Activated T-cell treated with anti-CD3 and anti-CD28 coated beads for 4 hours (primary cell): ENCODE data around the gene KPNA3.
"Not testable (repeated sequence)": the region's sequence is repeated elsewhere in the genome, so short reads cannot be mapped to it uniquely, and the experiment has no call there.

Experiments
- DNase-seq: peaks from one replicate; pipeline ENCODE4 v3.0.0-alpha.2; 2020

Gene KPNA3, protein sequence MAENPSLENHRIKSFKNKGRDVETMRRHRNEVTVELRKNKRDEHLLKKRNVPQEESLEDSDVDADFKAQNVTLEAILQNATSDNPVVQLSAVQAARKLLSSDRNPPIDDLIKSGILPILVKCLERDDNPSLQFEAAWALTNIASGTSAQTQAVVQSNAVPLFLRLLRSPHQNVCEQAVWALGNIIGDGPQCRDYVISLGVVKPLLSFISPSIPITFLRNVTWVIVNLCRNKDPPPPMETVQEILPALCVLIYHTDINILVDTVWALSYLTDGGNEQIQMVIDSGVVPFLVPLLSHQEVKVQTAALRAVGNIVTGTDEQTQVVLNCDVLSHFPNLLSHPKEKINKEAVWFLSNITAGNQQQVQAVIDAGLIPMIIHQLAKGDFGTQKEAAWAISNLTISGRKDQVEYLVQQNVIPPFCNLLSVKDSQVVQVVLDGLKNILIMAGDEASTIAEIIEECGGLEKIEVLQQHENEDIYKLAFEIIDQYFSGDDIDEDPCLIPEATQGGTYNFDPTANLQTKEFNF

DNA sequence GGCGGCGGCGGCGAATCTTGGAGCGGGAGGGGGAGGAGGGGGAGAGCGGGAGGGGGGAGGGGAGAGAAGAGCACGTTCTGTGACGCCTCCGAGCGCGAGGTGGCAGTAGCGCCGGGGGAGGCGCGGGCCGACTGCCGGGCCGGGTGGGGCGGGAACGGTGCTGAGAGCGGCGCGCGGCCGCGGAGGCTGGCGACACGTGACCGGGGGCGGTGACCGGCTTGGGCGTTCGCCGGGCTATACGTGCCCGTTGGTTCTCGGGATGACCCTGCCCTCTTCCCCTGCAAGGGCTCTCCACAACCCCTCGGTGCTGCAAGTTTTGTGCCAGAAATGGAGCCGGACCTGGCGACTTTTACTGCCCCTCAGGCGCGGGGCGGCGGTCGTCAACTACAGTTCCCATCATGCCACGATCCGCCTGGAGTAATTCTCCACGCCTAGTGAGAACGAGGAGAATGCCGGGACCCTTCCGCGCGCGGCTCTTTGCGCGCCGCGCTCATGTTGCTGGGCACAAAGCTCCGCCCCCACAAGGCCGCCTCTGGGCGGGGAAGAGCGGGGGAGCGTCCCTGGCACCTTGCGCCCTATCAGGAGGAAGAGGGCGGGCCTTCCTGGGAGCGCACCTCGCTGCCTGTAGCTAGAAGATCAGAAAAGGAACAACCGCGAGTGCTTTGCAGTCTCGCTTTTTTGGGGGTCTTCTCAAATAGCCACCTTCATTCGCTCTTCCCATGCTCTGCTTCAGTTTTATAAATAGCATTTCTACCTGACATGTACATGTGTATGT, at the start of gene KPNA3:
Gene KPNA3 (minus strand): TSS at position 133 of the 775 bp plus-strand sequence. CDS start 176 bp downstream, outside the sequence.
- peak; percentile 89 for DNase-seq

DNA sequence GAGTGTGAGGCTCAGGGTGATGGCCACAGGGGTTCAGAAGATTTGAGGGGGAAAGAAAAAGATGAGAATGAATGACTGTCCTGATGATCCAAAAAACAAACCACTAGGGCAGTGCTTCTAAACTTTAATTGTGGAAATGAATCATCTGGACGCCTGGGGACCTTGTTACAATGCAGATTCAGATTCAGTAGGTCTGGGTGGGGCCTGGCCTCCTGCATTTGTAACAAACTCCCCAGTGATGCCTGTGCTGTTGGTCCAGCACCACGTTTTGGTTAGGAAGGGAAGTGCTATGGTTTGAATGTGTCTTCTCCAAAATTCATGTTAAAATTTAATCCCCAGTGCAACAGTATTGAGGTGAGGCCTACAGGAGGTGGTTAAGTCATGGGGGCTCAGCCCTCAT, 49.5 kb upstream of the KPNA3 start:
- no peak for DNase-seq

DNA sequence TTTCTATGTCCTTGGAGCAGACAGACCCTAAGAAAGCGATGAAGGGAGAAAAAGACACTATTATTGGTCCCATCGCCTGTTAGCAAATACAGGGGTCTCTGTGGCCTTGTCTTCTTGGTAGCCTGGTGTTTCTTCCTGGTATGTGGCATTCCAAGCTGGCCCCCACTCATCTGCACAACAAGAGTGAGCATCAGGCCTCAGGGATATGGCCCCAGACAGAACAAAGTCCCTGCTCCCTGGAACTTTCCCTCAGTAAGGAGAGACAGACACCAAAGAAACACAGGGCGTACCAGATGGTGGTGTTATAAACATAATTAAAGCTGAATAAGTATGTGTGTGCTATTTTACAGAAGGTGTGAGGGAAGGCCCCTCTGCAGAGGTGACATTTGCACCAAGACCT, 48.2 kb upstream of the KPNA3 start:
- no peak for DNase-seq

DNA sequence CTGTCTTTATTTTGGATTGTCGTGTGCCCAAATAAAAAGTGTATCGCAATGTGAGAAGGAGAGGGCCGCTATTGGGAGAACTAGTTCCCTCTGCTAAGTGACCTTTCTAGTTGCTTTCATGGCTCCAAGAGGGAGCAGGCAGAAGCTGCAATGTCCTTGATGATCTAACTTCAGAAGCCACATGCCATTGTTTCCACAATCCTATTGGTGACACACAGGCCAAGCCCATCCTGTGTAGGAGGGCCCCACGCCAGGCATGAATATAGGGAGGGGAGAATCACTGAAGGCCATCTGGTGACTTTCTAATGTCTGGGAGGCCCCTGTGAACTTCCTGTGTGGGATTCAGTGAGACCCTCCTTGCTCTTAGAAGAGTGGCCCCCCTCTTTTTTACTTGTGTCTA, 47.8 kb upstream of the KPNA3 start:
- no peak for DNase-seq

DNA sequence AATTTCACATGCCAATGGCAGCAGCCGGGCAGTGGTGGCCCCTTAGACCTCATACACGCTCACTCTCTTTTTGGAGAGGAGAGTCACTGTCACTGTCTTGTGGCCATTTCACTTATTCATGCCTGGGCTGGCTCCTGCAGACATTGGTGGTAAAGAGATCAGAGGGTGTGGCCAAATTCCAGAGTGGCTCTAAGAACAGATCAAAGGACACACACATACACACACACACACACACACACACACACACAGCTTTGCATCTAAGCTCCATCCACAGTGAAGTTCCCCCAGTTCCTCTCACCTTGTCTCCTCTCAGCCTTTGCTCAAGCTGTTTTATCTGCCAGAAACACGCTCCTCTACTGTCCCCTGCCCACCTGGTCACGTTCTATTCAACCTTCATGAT, 46.5 kb upstream of the KPNA3 start:
- DNase-seq = no peak

DNA sequence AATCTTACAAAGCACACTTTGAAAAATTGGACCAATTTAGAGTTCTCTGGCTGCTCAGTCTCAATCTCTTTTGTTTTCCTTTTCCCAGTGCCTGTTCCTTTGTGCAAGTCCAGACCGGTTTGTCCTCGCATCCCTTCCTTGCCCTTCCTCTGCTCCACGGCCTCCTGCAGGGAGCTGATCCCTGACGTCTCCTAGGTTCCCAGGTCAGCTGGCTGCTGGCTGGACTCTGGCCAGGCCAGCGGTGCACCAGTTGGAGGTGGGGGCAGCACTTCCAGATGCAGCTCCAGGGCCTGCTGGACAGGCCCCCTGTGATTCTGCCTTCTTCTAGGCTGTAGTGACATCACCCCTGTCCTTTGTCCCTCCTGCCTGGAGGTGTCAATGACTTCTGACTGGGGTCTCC, 44.0 kb upstream of the KPNA3 start:
- DNase-seq = no peak

DNA sequence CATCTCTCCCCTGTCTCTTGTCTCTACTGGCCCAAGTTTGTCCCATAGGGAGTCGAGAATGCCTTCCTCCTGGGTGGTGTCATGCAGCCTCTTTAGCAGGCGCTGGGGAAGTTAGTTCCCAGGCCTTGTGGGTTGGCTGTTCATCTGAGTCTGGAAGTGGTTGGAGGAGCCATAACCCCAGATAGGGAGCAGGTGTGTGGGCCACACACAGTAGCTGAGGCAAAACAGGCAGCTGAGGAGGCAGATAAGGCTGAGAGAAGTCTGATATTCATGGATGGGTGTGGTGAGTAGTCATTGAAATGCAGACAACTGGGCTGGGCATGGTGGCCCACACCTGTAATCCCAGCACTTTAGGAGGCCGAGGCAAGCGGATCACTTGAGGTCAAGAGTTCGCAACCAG, 40.9 kb upstream of the KPNA3 start:
- DNase-seq = no peak

DNA sequence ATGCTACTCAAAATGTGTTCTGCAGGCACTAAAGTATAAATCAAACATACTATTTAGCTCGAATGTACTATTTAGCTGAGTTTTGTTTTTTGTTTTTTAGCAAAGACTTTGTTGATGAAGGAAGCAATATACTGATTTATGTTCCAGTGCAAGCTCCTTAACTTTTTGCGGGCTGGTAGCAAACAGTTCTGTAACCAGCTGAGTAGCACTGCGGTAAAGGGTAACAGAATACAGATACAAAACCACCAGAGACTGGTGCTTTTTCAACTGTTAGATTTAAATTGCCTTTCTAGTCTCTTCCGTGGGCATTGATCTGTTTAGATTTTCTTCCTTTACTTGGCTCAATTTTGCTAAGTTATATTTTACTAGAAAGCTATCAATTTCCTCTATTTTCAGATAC, 39.0 kb upstream of the KPNA3 start:
- DNase-seq = no peak

DNA sequence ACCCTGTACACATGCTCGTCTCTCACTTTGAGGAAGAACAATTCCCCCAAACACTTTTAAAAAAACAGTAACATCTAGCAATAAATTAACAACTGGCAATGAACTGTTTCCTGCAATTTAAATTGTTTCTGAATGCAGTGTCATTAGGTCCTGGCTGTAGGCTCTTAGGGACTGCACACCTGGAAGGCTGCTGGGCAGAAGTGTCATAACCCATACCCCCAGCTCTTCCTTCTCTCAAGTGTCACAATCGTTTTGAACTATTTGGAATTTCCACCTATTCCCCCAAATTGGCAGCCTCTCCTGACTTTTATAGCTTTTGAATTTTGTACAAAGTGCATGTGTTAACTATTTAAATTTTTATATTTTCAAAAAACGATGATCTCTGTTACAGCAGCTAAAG, 38.2 kb upstream of the KPNA3 start:
- no peak for DNase-seq

DNA sequence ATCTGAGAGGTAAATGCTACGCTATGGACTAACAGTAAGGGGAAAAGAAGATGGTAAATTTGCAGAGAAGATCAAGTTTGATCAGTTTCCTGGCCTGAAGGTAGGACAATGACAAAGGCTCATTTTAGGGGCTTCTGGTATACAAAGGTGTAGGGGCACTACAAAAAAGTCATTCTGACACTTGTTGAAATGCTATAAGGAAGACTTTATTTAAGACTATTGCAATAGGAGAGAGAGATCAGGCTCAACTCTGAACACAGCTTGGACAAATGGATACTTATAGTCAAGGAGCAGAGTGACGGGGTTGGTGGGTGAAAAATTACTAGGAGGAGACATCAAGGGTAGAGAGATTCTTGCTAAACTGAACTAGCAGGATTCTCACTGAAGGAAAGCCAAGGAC, 37.2 kb upstream of the KPNA3 start:
- DNase-seq = no peak

DNA sequence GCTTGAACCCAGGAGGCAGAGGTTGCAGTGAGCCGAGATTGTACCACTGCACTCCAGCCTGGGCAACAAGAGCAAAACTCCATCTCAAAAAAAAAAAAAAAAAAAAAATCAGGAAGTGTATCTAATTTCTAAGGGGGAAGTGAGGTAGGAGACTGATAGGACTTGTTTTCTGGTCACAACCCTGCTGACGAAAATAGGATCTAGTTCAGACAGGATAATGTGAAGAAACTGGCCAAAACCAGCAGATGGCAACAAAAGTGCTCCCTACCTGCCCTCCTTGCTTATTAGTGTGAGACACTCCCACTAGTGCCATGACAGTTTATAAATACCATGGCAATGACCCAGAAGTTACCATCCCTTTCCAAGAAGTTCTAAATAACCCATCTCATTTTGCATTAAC, 36.0 kb upstream of the KPNA3 start:
- no peak for DNase-seq

DNA sequence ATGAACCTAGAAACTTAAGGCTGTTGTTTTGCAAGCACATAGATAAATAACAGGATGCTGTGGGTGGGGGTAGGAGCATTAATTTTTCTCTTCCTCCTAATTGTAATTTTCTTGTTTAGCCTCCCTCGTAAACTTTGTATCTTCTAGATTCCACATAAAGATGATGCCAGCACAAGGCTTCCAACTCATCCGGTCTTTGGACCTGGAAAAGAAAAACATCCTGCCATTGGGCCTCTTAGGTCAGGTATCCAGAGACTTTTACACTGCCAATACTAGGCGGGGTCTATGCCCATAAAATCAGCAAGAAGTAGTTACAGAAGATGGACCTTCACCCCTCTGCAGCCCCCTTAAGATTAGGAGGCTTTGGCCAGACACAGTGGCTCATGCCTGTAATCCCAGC, 35.4 kb upstream of the KPNA3 start:
- no peak for DNase-seq

DNA sequence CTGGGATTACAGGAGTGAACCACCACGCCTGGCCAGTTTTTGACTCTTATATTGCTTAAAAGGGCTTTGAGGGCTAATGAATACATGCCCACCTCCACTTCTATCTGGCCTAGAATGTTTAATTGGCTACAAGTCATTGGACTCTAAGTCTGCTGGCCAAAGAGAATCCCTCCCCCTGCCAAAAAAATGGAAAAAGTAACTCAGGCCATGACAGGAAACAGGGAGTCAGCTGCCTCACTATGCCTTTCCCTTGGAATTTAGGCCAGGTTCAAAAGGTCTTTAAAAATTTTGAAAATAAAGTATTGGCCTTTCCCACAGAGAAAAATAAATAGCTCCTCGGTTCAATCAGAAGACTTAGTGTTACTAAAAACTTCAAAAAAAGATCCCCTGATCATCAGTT, 34.9 kb upstream of the KPNA3 start:
- no peak for DNase-seq

DNA sequence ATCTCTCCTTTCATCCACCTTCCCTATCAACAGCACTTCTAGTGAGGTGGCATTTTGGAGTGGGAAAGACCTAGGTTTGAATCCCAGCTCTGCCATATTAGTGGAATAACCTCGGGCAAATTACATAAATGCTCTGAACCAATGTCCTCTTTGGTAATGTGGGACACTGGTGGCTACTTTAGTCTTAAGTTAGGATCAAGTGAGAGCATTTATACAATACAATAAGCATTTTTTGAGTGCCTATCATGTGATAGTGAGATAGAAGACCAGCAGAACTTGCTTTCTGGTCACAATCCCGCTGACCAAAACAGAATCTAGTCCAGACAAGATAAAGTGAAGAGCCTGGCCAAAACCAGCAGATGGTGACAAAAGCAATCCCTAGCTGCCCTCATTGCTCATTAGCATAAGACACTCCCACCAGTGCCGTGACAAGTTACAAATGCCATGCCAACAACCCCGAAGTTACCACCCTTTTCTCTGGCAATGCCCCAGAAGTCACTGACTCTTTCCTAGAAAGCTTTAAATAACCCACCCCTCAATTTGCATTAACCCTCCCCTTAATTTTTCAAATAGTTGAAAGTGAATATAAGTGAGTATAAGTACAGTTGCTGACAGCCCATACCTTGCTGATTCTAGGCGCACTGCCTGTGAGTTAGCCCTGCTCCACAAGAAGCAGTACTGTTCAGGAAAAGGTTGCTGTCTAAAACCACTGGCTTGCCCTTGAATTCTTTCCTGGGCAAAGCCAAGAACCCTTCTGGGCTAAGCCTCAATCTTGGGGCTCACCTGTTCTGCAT, 28.9 kb upstream of the KPNA3 start:
- DNase-seq = no peak

DNA sequence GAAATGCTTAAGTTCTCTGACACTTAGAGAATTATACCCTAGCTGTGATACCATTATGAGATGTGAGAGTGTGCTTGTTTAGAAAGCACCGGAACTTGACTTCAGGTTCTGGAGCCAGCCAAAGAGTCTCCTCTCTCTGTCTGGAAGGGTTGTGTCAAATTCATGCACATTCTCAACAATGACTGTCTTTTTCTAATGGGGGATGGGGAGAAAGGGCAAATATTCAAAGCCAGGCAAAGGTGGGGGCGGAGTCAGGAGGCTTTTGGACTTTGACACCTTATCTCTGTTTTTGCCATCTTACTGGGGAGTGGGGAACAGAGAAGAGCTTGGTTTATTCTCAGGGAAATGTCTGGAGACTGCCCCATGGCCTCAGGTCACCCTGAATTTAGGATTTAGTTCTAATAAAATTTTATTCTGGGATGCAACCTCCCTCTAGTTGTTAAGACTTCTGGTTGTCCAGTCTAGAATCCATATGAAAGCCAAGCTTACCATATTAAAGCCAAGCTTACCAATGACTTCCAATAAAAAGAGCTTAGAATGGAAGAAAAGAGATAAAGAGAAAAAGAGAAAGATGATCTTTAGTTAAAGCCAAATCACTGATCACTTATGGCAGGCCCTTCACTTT, 28.2 kb upstream of the KPNA3 start:
- DNase-seq = no peak

DNA sequence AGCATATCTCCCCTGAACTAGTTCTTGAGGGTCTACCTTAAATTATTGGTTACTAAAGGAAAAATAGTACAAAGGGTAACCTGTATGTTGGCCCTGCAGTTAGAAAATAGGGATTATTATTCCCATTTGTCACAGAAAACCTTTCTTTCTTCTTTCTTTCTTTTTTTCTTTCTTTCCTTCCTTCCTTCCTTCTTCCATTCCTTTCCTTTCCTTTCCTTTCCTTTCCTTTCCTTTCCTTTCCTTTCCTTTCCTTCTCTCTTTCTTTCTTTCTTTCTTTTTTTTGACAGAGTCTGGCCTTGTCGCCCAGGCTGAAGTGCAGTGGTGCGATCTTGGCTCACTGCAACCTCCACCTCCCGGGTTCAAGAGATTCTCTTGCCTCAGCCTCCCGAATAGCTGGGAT, 23.6 kb upstream of the KPNA3 start:
- not testable (repeated sequence) for DNase-seq

DNA sequence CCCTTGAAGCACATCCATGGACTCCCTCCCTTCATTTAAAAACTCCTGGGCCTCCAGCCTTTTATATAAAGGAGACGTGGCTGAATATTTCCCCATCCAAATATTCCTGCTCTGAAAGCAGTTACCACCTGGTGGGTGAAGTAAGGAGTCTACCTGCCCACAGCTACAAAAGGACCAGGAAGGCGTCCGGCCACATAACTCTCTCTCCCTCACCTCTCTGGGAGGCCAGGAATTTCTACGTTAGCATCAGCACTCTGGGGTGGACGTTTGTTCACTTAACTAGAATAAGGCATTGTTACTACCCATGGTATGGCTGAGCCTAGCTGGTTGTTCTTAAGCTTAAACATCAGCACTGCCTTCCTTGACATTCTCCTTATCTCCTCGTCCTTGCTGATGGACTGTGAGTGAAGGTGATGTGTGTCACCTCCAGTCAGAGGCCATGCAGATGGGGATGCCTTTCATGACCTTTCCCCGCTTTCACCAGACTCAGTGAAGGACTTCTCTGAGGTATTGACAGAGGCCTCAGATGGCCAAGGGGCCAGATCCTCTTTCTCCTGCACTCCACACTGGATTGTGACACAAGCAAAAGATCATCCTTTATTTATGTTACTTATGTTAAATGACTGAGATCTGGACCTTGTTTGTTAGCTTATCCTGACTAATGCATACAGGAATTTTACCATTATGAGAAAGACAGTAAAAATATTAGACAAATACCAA, 22.2 kb upstream of the KPNA3 start:
- DNase-seq = no peak

DNA sequence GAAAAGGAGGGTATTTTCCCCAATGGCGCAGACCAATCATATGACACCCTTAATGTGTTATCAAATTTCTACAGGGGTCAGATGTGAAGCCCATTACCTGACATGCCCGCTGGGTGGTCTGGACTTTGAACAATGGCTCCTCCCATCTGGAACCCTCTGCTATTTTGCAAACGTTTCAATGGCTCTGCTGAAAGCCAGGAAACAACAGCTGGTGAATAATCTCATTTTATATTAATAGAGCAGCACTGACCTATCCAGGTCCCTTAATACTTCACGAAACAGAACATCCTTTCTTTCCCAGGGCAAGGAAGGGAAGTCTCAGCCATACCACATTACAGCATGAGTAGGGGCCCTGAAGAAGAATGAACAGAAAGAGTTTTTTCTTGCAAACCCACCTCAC, 20.3 kb upstream of the KPNA3 start:
- DNase-seq = no peak

DNA sequence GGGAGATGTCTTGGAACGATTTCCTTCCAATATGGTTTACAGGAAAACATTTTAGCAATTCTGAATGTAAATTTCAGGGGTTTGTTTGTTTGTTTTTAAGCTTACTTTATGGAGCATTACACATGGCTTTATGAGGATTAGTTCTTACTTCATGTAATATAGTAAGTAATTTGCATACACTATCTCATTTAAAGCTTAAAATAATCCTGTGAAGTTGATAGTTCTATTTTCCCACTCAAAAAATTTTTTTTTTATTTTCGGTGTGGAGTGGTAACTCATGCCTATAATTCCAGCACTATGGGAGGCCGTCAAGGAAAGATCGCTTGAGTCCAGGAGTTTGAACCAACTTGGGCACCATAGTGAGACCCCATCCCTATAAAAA, 19.0 kb upstream of the KPNA3 start:
- DNase-seq = no peak

DNA sequence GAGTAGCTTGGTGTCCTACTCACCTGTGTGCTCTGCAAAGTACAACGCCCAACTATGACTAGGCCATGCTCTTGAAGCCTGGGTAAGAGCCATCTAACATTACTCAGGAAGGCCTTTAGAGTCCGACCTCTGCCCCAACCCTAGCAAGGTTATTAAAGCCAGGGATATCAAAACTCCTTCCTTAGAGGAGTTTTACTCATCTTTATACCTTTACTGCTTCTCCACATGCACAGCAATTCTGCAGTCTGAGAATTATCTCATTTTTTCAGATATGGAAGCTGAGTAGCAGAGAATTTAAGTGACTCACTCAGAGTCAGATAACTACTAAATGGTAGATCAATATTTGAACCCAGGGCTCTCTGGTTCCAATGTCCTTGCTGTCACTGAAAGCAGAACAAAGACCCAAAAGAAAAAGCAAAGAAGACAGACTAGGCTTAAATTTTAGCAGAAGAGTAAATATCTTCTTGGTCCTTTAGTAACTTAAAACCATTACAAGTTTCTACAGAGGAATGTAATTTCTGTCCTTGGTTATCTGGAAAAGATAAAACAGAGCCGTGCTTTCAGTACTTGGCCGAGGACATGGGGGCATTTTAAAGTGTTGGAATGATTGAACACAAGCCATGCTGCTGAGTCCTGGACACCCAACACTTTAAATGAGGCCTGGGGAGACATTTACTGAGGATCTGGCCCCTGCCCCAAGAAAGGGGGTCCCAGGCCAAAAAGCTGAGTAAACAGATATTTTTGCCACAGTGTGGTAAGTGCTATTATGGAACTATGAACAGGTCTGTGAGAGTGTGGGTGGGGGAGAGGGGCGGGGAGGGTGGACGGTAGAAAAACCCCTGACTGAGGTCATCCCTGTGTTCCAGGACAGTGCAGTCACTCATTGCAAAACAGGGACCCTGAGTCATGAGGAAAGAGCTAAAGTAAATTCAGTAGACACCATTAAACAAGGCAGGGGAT, 18.4 kb upstream of the KPNA3 start:
- no peak for DNase-seq

DNA sequence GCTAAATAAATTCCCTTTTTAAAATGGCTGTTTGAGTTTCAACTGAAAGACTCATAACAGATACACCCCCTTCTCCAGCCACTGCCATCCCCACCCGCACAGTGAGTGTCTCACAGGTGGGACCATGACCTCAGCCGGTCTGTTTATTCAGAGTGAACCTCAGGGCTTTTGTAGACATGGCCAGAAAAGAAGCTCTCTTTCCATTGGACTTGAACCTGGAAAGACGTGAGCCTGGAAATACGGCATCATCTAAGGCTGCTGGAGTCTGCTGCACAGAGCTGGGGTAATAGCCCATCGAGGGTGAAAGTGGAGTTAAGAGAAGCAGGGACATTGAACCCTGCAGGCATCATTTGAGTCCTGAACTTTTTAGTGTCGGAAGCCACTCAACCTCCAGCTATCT, 15.2 kb upstream of the KPNA3 start:
- DNase-seq = no peak
